Sigmoid colon (tissue), 7 donors: ENCODE measurements around the gene TIMM13. TPM values are rescaled to one million over a fixed set of nuclear protein-coding genes. Genes with fewer than 3 reads are reported as not detected.

Experiments
- DNase-seq: peaks from one replicate; pipeline ENCODE4 v3.0.0-alpha.2; 2019
- H3K27ac ChIP-seq, 4 donors: fragments of 200-600 bp; sonication (generic); one replicate each; pipeline ENCODE4 v1.5.1; 2016 to 2019; ENCODE audit warnings: mild to moderate bottlenecking in 1 of 4
- H3K27me3 ChIP-seq, 3 donors: fragments of 200-600 bp; sonication (generic); one replicate each; pipeline ENCODE4 v1.5.1; 2019; ENCODE audit warnings: mild to moderate bottlenecking in 1 of 3
- H3K36me3 ChIP-seq, 4 donors: fragments of 200-600 bp; sonication (generic); one replicate each; pipeline ENCODE4 v1.5.1; 2016 to 2019
- H3K4me1 ChIP-seq, 4 donors: fragments of 200-600 bp; sonication (generic); one replicate each; pipeline ENCODE4 v1.5.1; 2017 to 2019
- H3K4me3 ChIP-seq, 4 donors: fragments of 200-600 bp; sonication (generic); one replicate each; pipeline ENCODE4 v1.5.1; 2017 to 2019; ENCODE audit warnings: mild to moderate bottlenecking in 2 of 4, moderate library complexity in 1 of 4
- H3K9me3 ChIP-seq, 4 donors: fragments of 200-600 bp in 3 of 4; sonication (generic) in 3 of 4; one replicate each; pipeline versions ENCODE4 v1.5.1 to v1.6.1; 2013 to 2019
- CTCF ChIP-seq, 4 experiments: fragments of 450-650 bp in 3 of 4; fragments of 200-600 bp in 1 of 4; IDR thresholded peaks; one replicate each; pipeline ENCODE4 v1.5.1; 2016 to 2019; ENCODE audit warnings: antibody characterized with exemption in 4 of 4, mild to moderate bottlenecking in 3 of 4, moderate library complexity in 2 of 4
- EP300 ChIP-seq, 4 donors: sonication (generic); formaldehyde crosslinking; IDR thresholded peaks; one replicate each; pipeline ENCODE4 v1.6.1; 2017; ENCODE audit warnings: antibody characterized with exemption in 4 of 4
- POLR2A ChIP-seq, 2 donors: fragments of 450-650 bp; IDR thresholded peaks; one replicate each; pipeline ENCODE4 v1.6.1; 2016; ENCODE audit warnings: antibody characterized with exemption in 2 of 2, mild to moderate bottlenecking in 2 of 2, moderate library complexity in 2 of 2
- POLR2AphosphoS5 ChIP-seq, 4 donors: sonication (generic); formaldehyde crosslinking; IDR thresholded peaks; one replicate each; pipeline ENCODE4 v1.6.1; 2017; ENCODE audit warnings: antibody characterized with exemption in 4 of 4
- WGBS, 2 donors: extraction: QIAGEN DNeasy Blood & Tissue Kit; methylation state at CpG; one replicate each; pipeline ENCODE4 v1.1.7; 2013; 5-methylcytosine and 5-hydroxymethylcytosine counted together
- intact Hi-C: fragments of 100-400 bp; cut with DNase I; formaldehyde crosslinking; loops from one replicate; pipeline ENCODE4 v1.15.1; 2023
- polyA plus RNA-seq, 3 donors: library from polyadenylated mRNA; stranded (reverse); fragments of 200-250 nt; gene quantifications; one replicate each; pipeline ENCODE4 v1.2.3, GENCODE V29; 2013
- total RNA-seq, 4 donors: library from RNA; depleted of rRNA; stranded (reverse); fragments of >200 nt; gene quantifications; one replicate each; pipeline ENCODE4 v1.1.0, GENCODE V29; 2016
- donor health status: healthy with polysubstance abuse.
- donor health status: Bipolar disorder and iron deficiency.
- donor health status: healthy.

The TIMM13 gene
- total and polyA plus RNA-seq, 7 donors, result 23.6 to 135 (median 29.3) TPM

- no peaks in the 10 kb centered on the region for H3K4me1 ChIP-seq
- intact Hi-C loops, result no loop called here
- WGBS, 2 donors, result 96 to 97% methylated on average over 22 of the region's 22 CpGs
- no peak overlapping the region for H3K27ac ChIP-seq
- no peaks in the 10 kb centered on the region for H3K27me3 ChIP-seq
- DNase-seq, result no peak
- H3K4me3 ChIP-seq, result no peak overlapping the region
- no peak for TF ChIP-seq CTCF (IDR thresholded peaks at IDR 0.05)
- no peak for TF ChIP-seq POLR2A (IDR thresholded peaks at IDR 0.05)
- TF ChIP-seq EP300 (IDR thresholded peaks at IDR 0.05), result no peak
- no peak for TF ChIP-seq POLR2AphosphoS5 (IDR thresholded peaks at IDR 0.05)
- no peaks in the 10 kb centered on the region for H3K9me3 ChIP-seq
- H3K36me3 ChIP-seq, result peaks cover 0 to 49% (median 27%) of the 10 kb centered on the region in 4 donors
Measured at GRCh38 chr19:2434267-2434666, 6.9 kb upstream of the TIMM13 start.

- H3K4me3 ChIP-seq, result no peak overlapping the region
- no peak overlapping the region for H3K27ac ChIP-seq
- peaks cover 0 to 49% (median 27%) of the 10 kb centered on the region in 4 donors for H3K36me3 ChIP-seq
- H3K4me1 ChIP-seq, result peaks cover 0 to 4% (median 2%) of the 10 kb centered on the region in 4 donors
- no peaks in the 10 kb centered on the region for H3K9me3 ChIP-seq
- WGBS, 2 donors, result 96% methylated on average over 30 of the region's 30 CpGs
- no peaks in the 10 kb centered on the region for H3K27me3 ChIP-seq
- intact Hi-C loops, result no loop called here
- DNase-seq, result no peak
- TF ChIP-seq CTCF (IDR thresholded peaks at IDR 0.05), result no peak
- TF ChIP-seq POLR2A (IDR thresholded peaks at IDR 0.05), result no peak
- TF ChIP-seq POLR2AphosphoS5 (IDR thresholded peaks at IDR 0.05), result no peak
Measured at GRCh38 chr19:2433854-2434253, 6.5 kb upstream of the TIMM13 start.

- peaks cover 0 to 35% (median 20%) of the 10 kb centered on the region in 4 donors for H3K36me3 ChIP-seq
- no peak for DNase-seq
- 97 to 98% methylated on average over 25 of the region's 25 CpGs for WGBS, 2 donors
Measured at GRCh38 chr19:2432131-2432848, 4.9 kb upstream of the TIMM13 start.

GRCh38 chr19:2431318-2432055, 4.1 kb upstream of the TIMM13 start:
- no peaks in the 10 kb centered on the region for H3K9me3 ChIP-seq
- H3K27me3 ChIP-seq, result no peaks in the 10 kb centered on the region
- intact Hi-C loops, result no loop called here
- DNase-seq, result no peak
- 95% methylated on average over 37 of the region's 37 CpGs for WGBS, 2 donors
- H3K27ac ChIP-seq, result no peak overlapping the region
- TF ChIP-seq EP300 (IDR thresholded peaks at IDR 0.05), result no peak
- no peak for TF ChIP-seq CTCF (IDR thresholded peaks at IDR 0.05)
- no peak for TF ChIP-seq POLR2AphosphoS5 (IDR thresholded peaks at IDR 0.05)
- no peak for TF ChIP-seq POLR2A (IDR thresholded peaks at IDR 0.05)
- no peak overlapping the region for H3K4me3 ChIP-seq
- H3K36me3 ChIP-seq, result peaks cover 0 to 31% (median 19%) of the 10 kb centered on the region in 4 donors
- H3K4me1 ChIP-seq, result peaks cover 0 to 21% (median 18%) of the 10 kb centered on the region in 4 donors

More at GRCh38 chr19:2432131-2432848, 4.9 kb upstream of the TIMM13 start:
- H3K9me3 ChIP-seq, result no peaks in the 10 kb centered on the region
- no peaks in the 10 kb centered on the region for H3K27me3 ChIP-seq
- peaks cover 0 to 14% (median 11%) of the 10 kb centered on the region in 4 donors for H3K4me1 ChIP-seq
- H3K27ac ChIP-seq, result no peak overlapping the region
- TF ChIP-seq POLR2A (IDR thresholded peaks at IDR 0.05), result no peak
- TF ChIP-seq EP300 (IDR thresholded peaks at IDR 0.05), result no peak
- TF ChIP-seq CTCF (IDR thresholded peaks at IDR 0.05), result no peak
- H3K4me3 ChIP-seq, result no peak overlapping the region
- intact Hi-C loops, result no loop called here
